HG02852 (cell line): Measurements from ENCODE around the gene FGD5.

Experiments
- ATAC-seq: cut with Tn5 transposase; IDR thresholded peaks from one replicate; pipeline ENCODE4 v1.9.1; 2021; ENCODE audit warnings: mild to moderate bottlenecking, moderate library complexity; ENCODE audit not compliant: unreplicated experiment

Gene FGD5

GRCh38 chr3:14923476-14923875, 104.7 kb downstream of the FGD5 start:
- ATAC-seq: no peak

GRCh38 chr3:14925729-14926591, 107.2 kb downstream of the FGD5 start:
- ATAC-seq: no peak

GRCh38 chr3:14926592-14926991, 107.8 kb downstream of the FGD5 start:
- ATAC-seq: no peak

DNA sequence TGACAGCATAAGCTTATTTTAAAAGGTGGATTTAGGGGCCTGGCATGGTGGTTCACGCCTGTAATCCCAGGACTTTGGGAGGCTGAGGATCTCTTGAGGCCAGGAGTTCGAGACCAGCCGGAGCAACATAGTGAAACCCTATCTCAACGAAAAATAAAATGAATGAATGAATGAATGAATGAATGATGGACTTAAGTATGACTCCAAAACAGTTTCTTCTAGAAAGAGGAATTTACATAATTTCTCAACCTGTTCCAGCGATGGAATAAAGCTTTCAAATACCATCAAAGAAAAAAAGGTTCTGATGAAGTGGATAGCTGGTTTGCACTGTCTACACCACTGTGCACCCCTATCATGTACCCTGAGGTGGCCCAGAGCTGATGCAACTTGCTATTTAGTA, 108.5 kb downstream of the FGD5 start:
- no peak for ATAC-seq

GRCh38 chr3:14929310-14930074, 110.7 kb downstream of the FGD5 start:
- ATAC-seq: no peak

DNA sequence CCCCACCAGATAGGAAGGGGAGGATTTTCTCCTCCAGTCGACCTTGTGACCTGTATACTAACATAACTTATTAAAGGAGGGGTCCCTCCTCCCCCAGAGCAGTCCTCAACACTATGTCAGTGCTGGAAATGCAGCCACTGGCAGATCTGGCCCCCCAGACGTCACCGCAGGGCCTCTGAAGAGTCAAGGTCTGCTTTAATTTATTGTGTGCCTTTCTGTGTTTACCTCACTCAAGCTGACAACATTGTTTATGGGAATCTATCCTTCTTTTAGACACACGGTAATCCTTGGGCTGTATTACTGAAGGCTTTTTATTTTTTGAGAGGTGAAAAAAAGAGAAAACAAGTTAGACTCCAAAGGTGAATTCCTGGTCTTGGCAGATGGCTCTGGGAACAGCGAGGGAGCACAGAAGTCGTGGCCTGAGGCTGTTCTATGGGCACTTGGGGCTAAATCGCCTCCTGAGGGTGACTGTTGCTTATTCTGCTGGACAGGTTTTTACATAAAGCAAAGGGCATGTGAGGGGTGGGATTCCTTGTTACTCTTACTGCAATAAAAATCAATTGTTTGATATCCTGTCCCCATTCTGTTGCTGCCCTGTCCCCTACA, 115.2 kb downstream of the FGD5 start:
- no peak for ATAC-seq

DNA sequence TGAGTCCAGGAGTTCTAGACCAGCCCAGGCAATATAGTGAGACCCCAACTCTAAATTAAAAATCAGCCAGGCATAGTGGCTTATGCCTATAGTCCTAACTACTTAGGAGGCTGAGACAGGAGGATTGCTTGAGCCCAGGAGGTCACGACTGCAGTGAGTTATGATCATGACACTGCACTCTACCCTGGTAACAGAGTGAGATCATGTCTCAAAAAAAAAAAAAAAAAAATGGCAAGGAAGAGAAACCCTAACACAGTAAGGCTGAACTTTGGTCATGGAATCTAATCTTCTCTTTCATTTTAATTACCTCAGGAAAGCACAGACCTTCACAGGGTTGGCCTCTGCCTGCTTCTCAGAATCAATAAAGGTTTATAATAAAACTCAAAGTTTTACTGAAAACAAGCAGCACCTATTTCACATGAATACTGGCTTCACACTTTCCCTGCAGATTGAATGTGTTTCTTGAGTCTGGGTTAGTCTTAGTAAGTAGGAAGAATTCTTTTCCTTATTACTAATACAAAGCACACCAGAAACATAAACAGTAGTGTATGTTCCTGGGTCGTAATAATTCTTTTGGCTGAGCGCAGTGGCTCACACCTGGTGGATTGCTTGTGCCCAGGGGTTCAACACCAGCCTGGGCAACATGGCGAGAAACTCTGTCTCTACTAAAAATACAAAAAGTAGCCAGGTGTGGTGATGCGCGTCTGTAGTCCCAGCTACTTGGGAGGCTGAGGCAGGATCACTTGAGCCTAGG, 117.0 kb downstream of the FGD5 start:
- ATAC-seq: no peak

DNA sequence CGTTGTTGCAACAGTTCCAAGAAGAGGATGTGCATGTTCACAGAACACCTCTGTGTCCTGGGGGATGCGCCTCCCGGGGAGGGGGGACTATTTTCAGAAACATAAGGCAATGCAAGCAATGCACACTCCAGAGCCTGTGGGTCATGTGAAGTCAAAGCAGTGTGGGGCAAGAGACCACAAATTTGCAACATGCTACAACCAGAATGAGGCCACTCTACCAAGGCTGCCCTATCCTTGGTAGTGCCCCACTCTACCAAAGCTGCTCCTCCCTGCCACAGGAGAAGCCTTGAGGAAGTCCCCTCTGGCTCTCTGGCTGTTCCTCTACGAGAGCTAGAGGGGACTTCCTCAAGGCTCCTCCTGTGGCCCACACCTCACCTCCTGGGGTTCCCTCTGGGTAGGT, 120.2 kb downstream of the FGD5 start:
- no peak for ATAC-seq

DNA sequence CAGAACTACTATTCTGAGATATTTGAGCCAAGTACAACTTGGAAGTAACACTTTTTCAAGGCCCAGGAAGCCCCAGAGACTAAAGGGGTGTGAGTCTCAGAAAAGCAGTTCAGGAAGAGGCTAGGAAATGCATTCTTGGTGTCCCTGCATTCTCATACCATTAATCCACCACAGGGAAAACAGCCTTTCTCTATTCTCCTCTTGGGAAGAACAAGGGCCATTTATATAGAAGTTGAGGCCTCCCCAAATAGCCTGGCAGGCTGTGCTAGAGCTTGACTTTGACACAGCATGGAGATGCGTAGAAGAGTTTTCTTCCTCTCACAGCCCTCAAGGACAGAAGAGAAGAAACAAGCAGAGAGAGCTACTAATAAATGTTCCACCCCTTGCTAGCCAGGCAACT, 123.1 kb downstream of the FGD5 start:
- no peak for ATAC-seq

DNA sequence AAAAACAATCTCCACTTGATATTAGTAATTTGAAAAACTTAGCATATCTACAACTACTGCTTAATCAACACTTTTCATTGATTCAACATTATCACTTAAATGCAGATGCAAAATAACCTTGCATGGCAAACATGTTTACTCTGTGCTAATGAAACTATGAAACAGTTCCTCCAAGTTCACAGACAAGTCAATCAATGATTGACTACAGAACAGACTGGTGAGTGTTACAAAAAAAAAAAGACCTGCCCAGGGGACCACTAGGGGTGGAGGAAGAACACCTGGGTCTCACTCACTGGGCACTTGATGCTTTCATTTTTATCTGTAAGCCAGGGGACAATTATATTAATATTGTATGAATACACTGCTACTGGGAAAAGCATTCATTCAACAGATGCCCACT, 124.3 kb downstream of the FGD5 start:
- no peak for ATAC-seq

GRCh38 chr3:14946236-14946635, 127.5 kb downstream of the FGD5 start:
- no peak for ATAC-seq

GRCh38 chr3:14946739-14947099, 128.0 kb downstream of the FGD5 start:
- no peak for ATAC-seq

GRCh38 chr3:14947100-14947885, 128.5 kb downstream of the FGD5 start, which contains the start of gene NR2C2:
Gene NR2C2, plus strand, starts transcription at chr3:14947583. Its CDS starts 56,332 bp downstream, at chr3:15003915.
- ATAC-seq: peak; percentile 58

GRCh38 chr3:14947886-14948608, 129.3 kb downstream of the FGD5 start:
- ATAC-seq: peak; percentile 82

GRCh38 chr3:14948609-14949038, 129.9 kb downstream of the FGD5 start:
- no peak for ATAC-seq

GRCh38 chr3:14949126-14949525, 130.4 kb downstream of the FGD5 start:
- ATAC-seq: no peak

DNA sequence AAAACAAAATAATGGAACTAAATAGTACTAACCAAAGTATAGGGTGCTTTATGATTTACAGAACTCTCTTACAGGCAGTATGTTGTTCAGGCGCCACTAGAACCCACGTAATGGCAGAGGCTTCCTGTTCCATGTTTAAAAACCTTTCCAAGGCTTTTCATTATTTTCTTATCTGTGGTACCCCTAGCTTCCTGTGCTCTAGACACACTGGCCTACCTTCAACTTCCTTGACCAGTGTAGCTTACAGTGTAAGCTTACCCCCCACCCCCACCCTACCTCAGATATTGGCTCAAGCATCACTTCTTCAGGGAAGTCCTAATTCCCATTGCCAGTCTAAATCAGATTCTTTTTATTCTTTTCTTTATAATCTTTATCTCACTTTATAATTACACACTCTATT, 131.5 kb downstream of the FGD5 start:
- ATAC-seq: no peak

DNA sequence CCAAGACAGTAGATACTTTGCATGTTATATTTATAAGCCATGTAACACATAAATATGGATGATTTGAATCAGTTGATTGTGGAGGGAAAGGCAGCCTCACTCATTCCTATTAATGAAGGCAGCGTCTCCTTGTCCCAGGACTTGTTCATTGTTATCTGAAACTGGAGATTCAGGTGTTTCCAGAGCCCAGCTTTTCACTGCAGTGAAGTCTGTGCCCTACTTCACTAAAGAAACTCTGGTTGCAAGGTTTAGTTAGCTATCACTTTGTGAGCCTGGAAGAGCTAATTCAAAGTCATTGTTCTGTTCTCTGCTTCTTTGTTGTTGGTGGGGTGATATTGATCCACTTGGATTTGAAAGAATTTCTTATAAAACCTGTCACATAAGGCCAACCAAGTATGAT, 138.4 kb downstream of the FGD5 start:
- no peak for ATAC-seq

DNA sequence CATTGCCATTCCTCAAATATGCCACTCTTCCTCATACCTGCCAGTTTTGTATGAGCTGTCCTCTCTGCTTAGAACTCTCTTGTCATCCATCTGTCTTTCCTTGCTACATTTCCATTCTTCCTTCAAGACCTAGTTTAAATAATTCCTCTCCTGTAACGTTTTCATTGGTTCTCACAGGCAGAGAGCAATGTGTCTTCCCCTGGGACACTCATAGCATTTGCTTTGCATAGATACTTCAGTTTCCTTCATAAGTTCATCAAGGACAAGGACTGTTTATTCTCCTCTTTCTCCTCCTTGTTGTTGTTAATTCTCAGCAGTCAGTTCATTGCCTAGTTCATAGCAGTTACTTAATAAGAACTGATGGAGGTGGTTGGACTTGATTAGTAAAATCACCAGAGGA, 139.2 kb downstream of the FGD5 start:
- no peak for ATAC-seq
